Endothelial cell of umbilical vein (primary cell): ENCODE results near the gene SLC25A21. TPM values are rescaled to one million over a fixed set of nuclear protein-coding genes. Genes with fewer than 3 reads are reported as not detected.

Source experiments
- BruUV-seq: library from RNA; stranded (reverse); fragments of 400-500 nt; replicated peaks from 2 replicates; lab custom pipeline; 2021; lab: Mats Ljungman, UMichigan
- CTCF ChIA-PET: fragments of 300-600, 350-600 bp; sonication (Branson Sonifier 250); formaldehyde crosslinking; loops from one replicate; lab custom pipeline; 2021; ENCODE audit warnings: antibody characterized with exemption, inconsistent platforms; lab: Charles Lee
- POLR2A ChIA-PET: fragments of 300-600, 350-600 bp; sonication (Branson Sonifier 250); formaldehyde crosslinking; loops from one replicate; lab custom pipeline; 2021; ENCODE audit warnings: antibody characterized with exemption, inconsistent platforms; lab: Charles Lee
- DNase-seq: peaks from one replicate; pipeline ENCODE4 v3.0.0-alpha.2; 2011; ENCODE audit warnings: low read depth, low spot score
- FAIRE-seq: peaks from 2 replicates; lab custom pipeline; 2011; peaks lifted over from hg19 to GRCh38; lab: Jason Lieb, UNC
- H2AFZ ChIP-seq: 2 replicates; pipeline ENCODE4 v1.6.0; 2012; ENCODE audit warnings: low read depth, low read length, control low read depth, inconsistent platforms
- H3K27ac ChIP-seq: 2 replicates; pipeline ENCODE4 v1.5.1; 2011; ENCODE audit warnings: low read depth, mild to moderate bottlenecking, control low read depth, low read length, moderate library complexity; ENCODE audit not compliant: insufficient read depth
- H3K27me3 ChIP-seq, 2 experiments: 2 replicates each; pipeline versions ENCODE4 v1.6.0 to v1.6.1; 2011; ENCODE audit warnings: low read length in 2 of 2, mixed read lengths in 1 of 2; ENCODE audit not compliant: control insufficient read depth in 2 of 2, insufficient read depth in 2 of 2
- H3K36me3 ChIP-seq, 2 experiments: 2 replicates in 1 of 2; 3 replicates in 1 of 2; pipeline ENCODE4 v1.5.1; 2011; ENCODE audit warnings: low read length in 2 of 2, mild to moderate bottlenecking in 1 of 2, moderate library complexity in 1 of 2; ENCODE audit not compliant: control insufficient read depth in 2 of 2, insufficient read depth in 2 of 2; ENCODE audit errors: extremely low read depth in 1 of 2
- H3K4me1 ChIP-seq: 3 replicates; pipeline ENCODE4 v1.5.1; 2011; ENCODE audit warnings: mild to moderate bottlenecking, low read length; ENCODE audit not compliant: control insufficient read depth, insufficient read depth; ENCODE audit errors: extremely low read depth
- H3K4me2 ChIP-seq: 2 replicates; pipeline ENCODE4 v1.6.1; 2011; ENCODE audit warnings: low read length, control low read depth, mixed read lengths; ENCODE audit not compliant: insufficient read depth
- H3K4me3 ChIP-seq, 3 experiments: fragments of 200-600 bp in 1 of 3; sonication (generic), shearing (Covaris generic) in 1 of 3; replicated peaks in 1 of 3; 2 replicates each; pipeline ENCODE4 v1.5.1; 2011 to 2016; ENCODE audit warnings: control low read depth in 3 of 3, low read length in 3 of 3, mild to moderate bottlenecking in 2 of 3, inconsistent platforms in 1 of 3, low read depth in 1 of 3, moderate library complexity in 1 of 3; ENCODE audit not compliant: insufficient read depth in 1 of 3
- H3K79me2 ChIP-seq: 2 replicates; pipeline ENCODE4 v1.6.0; 2012; ENCODE audit warnings: low read length, inconsistent platforms; ENCODE audit not compliant: control insufficient read depth, insufficient read depth
- H3K9ac ChIP-seq: replicated peaks from 2 replicates; pipeline ENCODE3; 2011; ENCODE audit warnings: low read length, control low read depth; ENCODE audit not compliant: insufficient read depth; ENCODE audit errors: extremely low read depth
- H3K9me1 ChIP-seq: replicated peaks from 3 replicates; pipeline ENCODE4 v1.6.0; 2011; ENCODE audit warnings: mild to moderate bottlenecking, low read length; ENCODE audit not compliant: control insufficient read depth, insufficient read depth; ENCODE audit errors: extremely low read depth
- H3K9me3 ChIP-seq: replicated peaks from 2 replicates; pipeline ENCODE4 v1.5.1; 2012; ENCODE audit warnings: low read length, inconsistent platforms; ENCODE audit not compliant: control insufficient read depth, insufficient read depth
- H4K20me1 ChIP-seq: replicated peaks from 2 replicates; pipeline ENCODE3; 2011; ENCODE audit warnings: mild to moderate bottlenecking, low read length; ENCODE audit not compliant: control insufficient read depth, insufficient read depth; ENCODE audit errors: extremely low read depth
- EZH2 ChIP-seq: IDR thresholded peaks from 2 replicates; pipeline ENCODE4 v1.6.1; 2012; ENCODE audit warnings: borderline replicate concordance, low read depth, mild to moderate bottlenecking, moderate library complexity, low read length, inconsistent platforms; ENCODE audit not compliant: severe bottlenecking
- GATA2 ChIP-seq: IDR thresholded peaks from 2 replicates; pipeline ENCODE4 v1.7.0; 2011; ENCODE audit warnings: low read depth, mild to moderate bottlenecking, moderate library complexity, mixed read lengths, low read length; ENCODE audit not compliant: insufficient read length, insufficient read depth
- JUN ChIP-seq: IDR thresholded peaks from 2 replicates; pipeline ENCODE4 v1.6.1; 2011; ENCODE audit warnings: borderline replicate concordance, low read depth; ENCODE audit not compliant: insufficient read length, insufficient read depth
- MYC ChIP-seq: IDR thresholded peaks from one replicate; pipeline ENCODE4 v1.6.1; 2011; ENCODE audit warnings: mild to moderate bottlenecking, low read depth, low read length
- POLR2A ChIP-seq: IDR thresholded peaks from 2 replicates; pipeline ENCODE4 v1.6.1; 2012; ENCODE audit warnings: low read depth, mild to moderate bottlenecking, control low read depth, low read length
- POLR2AphosphoS5 ChIP-seq: IDR thresholded peaks from 2 replicates; pipeline ENCODE4 v1.6.1; 2012; ENCODE audit warnings: low read depth, mild to moderate bottlenecking, control low read depth, low read length, moderate library complexity; ENCODE audit not compliant: insufficient read depth
- dilution Hi-C: fragments of 300-500 bp; cut with MboI; formaldehyde crosslinking; loops from one replicate; pipeline ENCODE4 v1.15.0; 2019; ENCODE audit warnings: low sequenced_read_pairs; ENCODE audit not compliant: extremely low pct_ligation_motif_present
- intact Hi-C: fragments of 100-400 bp; cut with micrococcal nuclease; formaldehyde crosslinking; loops from one replicate; pipeline ENCODE4 v1.10.0; 2022
- polyA plus RNA-seq, 4 experiments: library from polyadenylated mRNA; depleted of rRNA in 3 of 4; stranded (reverse) in 3 of 4; unstranded in 1 of 4; fragments of >200 nt; gene quantifications; 2 replicates each; pipeline versions ENCODE4 v1.2.1 to v1.2.3, GENCODE V29; 2011 to 2012; ENCODE audit warnings: missing spikeins in 1 of 4
- total RNA-seq: library from RNA; stranded (reverse); gene quantifications from 2 replicates; pipeline ENCODE4 v1.2.3, GENCODE V29; 2021
- TF ChIP-seq, protein P1 (sequence below), 2 donors: IDR thresholded peaks; 1 replicate in 1 of 2; 2 replicates in 1 of 2; pipeline ENCODE4 v1.5.1; 2011; ENCODE audit warnings: low read length in 2 of 2, mild to moderate bottlenecking in 2 of 2, moderate library complexity in 2 of 2, control low read depth in 1 of 2, inconsistent platforms in 1 of 2, low read depth in 1 of 2; ENCODE audit not compliant: insufficient read depth in 1 of 2; ENCODE audit errors: extremely low read depth in 1 of 2

Gene SLC25A21
- total and polyA plus RNA-seq, 2 donors (not counting 3 experiments of a cell fraction or from before 2014, with no cell fraction given) = 0.98 to 1.4 TPM

DNA sequence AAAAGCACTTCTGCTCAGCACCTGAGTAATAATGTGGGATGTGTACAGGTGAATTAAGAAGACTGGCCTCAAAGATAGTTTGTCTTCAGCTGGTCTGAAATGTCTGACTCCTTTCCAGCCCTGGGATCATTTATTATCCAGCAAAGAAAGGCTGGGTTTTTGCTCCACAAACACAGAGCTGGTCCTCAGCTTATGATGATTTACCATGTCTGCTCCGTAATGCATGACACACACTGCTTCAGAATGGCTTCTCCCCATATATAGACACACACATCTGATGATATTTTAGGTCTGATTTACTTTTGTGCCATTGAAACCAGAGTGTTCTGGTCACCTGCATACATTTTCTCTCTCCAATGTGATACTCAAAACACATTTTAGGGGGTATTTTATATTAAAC is 225.0 kb downstream of the SLC25A21 start:
- intact Hi-C loops = loop anchor here (10.0 kb wide), 1 partner anchor 57 kb away; no protein-coding TSS in a partner anchor
- BruUV-seq = no TSS peak
- Histone ChIP-seq H4K20me1 (no peaks in the 10 kb centered on the region), H3K36me3 (no peaks in the 10 kb centered on the region), H3K27ac (no peak overlapping the region), H3K9me3 (no peaks in the 10 kb centered on the region), H3K79me2 (no peaks in the 10 kb centered on the region), H3K9me1 (no peaks in the 10 kb centered on the region), H3K4me2 (no peak overlapping the region), H3K27me3 (no peaks in the 10 kb centered on the region), H3K4me1 (no peaks in the 10 kb centered on the region), H2AFZ (no peak overlapping the region), H3K9ac (no peak overlapping the region), H3K4me3 (no peak overlapping the region)
- TF ChIP-seq POLR2AphosphoS5 (no peak), JUN (no peak), EZH2 (no peak), POLR2A (no peak), GATA2 (no peak), MYC (no peak)
- TF ChIP-seq, protein P1, sequence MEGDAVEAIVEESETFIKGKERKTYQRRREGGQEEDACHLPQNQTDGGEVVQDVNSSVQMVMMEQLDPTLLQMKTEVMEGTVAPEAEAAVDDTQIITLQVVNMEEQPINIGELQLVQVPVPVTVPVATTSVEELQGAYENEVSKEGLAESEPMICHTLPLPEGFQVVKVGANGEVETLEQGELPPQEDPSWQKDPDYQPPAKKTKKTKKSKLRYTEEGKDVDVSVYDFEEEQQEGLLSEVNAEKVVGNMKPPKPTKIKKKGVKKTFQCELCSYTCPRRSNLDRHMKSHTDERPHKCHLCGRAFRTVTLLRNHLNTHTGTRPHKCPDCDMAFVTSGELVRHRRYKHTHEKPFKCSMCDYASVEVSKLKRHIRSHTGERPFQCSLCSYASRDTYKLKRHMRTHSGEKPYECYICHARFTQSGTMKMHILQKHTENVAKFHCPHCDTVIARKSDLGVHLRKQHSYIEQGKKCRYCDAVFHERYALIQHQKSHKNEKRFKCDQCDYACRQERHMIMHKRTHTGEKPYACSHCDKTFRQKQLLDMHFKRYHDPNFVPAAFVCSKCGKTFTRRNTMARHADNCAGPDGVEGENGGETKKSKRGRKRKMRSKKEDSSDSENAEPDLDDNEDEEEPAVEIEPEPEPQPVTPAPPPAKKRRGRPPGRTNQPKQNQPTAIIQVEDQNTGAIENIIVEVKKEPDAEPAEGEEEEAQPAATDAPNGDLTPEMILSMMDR (IDR thresholded peaks at IDR 0.05; ENCODE audit: extremely low read depth in 1 of 2, insufficient read depth in 1 of 2, low read depth in 1 of 2, low read length in 2 of 2) = no peak
- DNase-seq (no peak), FAIRE-seq (no peak)
- dilution Hi-C loops = no loop called here
- ChIA-PET POLR2A (no interaction called here), CTCF (no interaction called here)
